GM18873 (cell line): ENCODE results near the gene HIPK2.
"Not testable (repeated sequence)": the region's sequence is repeated elsewhere in the genome, so short reads cannot be mapped to it uniquely, and the experiment has no call there.

Experiments
- ATAC-seq: cut with Tn5 transposase; IDR thresholded peaks from one replicate; pipeline ENCODE4 v1.9.1; 2021; ENCODE audit warnings: mild to moderate bottlenecking, moderate library complexity, moderate number of reproducible peaks; ENCODE audit not compliant: unreplicated experiment, low FRiP score

HIPK2 gene

DNA sequence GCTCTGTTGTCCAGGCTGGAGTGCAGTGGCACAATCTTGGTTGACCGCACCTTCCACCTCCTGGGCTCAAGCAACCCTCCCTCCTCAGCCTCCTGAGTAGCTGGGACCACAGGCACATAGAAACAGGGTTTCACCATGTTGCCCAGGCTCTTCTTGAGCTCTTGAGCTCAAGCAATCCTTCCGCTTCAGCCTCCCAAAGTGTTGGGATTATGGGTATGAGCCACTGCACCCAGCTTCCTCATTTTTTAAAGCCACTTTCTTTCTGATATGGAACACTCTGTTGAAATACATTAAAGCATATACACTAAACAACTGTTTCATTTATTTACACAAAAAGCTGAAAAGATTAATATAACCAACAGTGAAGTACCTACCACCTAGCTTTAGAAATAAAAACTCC lies 137.1 kb downstream of the HIPK2 start:
- no peak for ATAC-seq

DNA sequence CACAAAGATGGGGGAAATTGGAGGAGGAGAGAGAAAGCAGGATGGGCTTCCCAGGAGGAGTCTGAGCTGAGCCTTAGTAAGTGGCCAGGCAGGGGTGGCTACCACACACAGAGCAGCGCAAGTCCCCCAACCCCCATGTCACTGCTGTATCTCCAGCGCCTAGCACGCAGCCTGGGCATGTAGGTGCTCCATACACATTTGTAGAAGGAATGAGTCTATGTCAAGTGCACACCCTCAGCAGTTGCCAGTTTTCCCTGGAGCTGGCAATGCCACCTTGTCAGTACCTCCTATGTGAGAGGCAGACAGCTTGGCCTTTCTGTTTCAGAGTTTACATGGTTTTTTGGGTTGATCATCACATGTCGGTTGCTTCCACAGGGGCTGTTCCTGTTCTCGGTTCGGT lies 138.2 kb downstream of the HIPK2 start:
- no peak for ATAC-seq

DNA sequence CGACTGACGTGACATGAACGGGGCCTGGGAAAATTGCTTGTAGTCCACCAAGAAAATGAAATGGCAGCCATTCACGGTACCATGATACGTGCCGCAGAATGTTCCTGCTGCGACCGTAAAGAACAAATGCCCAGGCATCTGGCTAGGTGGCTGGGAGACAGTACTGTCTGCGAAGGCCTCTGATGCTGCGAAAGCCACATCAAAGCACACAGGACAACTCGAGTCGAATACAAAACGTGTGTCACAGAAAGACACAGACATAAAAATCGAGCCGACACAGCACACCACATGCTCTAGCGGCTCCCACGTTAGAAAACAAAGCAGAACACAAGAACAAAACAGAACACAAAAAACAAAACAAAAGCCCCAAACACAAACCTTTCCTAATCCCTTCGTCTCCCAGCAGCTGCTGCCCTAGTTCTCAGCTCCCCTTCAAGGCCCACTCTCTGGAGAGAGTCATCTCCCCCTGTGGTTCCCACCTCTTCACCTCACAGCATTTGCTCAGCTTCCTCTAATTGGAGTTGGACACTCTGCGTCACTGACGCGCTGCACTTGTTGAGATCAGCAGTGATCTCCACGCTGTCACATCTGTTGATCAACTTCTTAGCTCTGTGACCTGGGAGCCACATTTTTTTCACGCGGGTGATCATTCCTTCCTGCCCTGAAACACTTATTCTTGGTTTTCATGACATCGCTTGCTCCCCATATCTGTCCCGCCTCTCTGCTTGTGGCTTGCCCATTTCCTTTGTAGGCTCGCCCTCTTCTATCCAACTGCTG lies 142.1 kb downstream of the HIPK2 start:
- ATAC-seq = no peak

DNA sequence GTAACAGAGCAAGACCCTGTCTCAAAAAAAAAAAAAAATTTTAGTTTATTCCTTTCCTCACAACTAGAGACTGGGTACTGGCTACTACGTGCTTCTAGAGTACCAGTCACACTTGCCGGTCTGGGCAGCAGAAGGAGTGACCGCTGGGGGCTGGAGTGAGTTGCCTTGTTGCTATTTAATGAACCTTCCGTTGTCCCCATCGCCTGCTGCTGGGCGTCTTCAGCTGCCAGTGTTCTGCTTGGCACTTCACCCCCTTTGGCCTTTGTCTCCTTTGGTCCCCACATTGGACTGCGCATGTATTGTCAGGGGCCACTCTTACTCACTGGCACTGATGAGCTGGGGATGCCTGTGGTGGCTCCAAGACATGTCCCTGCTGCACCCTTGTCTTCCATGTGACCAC lies 143.7 kb downstream of the HIPK2 start:
- ATAC-seq = no peak

DNA sequence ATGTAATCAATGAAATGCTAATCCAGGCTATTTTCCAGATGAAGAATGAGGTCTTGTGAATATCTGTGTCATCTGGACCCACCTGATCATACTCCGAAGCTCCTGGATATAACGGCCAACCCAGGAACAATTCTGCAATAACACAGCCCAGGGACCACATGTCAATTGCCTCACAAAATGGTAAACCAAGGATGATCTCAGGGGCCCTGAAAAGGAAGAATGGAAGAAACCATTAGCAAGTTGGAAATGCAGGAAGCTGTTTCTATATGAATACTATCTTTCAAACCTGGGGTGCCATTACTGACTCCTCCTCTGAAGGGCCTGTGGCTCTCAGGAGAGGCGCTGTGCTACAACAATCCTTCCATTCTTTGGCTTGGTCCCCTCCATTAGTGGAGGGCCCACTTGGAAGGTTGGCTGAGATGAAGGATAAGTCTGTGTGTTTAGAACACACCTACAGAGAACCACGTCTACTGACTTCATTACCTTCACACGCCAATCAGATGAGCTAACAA lies 146.2 kb downstream of the HIPK2 start:
- no peak for ATAC-seq

DNA sequence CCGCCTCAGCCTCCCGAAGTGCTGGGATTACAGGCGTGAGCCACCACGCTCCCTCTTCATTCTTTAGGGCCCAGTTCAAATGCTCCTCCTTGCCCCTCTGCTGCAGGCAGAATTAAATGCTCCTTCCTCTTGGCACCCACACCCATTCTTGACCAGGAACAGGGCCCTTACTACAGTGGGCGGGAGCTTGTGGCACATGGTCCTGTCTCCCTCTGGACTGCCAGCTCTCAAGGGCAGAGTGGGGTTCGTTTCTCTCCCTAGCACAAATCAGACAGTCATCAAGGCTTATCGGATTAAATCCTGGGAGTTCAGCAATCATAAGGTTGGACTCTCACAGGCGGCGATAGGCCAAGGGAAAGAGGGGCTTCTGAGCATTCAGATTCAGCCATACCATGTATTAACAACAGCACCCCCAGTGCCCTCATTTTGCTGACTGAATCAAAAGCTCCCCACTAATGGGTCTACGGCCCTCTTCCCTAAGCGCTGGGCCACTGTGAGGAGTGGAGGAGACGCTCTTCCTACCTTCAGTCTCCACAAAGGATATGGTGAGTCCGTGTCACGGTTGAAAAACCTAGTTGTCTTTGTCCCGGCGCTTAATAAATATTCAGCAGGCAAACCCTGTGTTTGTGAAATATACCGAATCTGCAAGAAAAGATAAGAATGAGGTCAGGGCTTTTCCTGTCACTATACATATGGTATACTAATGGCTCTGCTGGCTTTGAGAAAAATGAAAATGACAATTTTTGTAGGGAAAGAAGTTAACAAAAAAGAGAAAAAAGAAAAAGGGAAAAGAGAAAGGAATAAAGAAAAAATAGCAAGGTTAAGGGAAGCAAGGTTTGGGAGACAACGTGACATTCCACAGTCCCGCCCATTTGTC lies 146.9 kb downstream of the HIPK2 start:
- ATAC-seq = no peak

DNA sequence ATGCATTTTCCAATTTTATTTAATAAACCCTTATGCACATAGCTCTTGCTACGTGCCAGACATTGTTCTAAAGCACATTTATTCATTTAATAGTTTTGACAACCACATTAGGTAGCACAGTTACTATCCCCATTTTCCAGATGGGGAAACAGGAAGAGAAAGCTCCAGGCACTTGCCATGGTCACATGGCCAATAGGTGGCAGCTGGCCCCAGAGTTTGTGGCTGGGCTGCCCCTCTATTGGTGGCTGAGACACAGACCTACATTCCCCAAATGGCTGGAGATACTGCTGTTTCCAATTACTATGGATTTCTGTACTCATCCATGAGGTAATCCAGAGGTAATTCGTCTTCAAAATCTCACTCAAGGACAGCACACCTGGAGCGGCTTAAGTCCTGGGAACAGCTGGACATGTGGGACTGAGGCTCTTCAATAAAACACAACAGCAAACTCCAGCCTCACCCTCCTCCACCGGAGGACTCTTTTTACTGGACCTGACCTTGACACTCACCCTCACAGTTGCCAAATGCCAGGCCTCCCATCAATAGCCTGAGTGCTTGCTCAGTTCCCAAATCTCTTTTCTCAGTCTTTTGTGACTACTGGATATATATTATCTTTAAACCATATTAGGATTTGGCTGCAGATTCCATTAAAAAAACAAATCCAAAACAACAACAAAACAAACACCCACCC lies 148.3 kb downstream of the HIPK2 start:
- no peak for ATAC-seq

DNA sequence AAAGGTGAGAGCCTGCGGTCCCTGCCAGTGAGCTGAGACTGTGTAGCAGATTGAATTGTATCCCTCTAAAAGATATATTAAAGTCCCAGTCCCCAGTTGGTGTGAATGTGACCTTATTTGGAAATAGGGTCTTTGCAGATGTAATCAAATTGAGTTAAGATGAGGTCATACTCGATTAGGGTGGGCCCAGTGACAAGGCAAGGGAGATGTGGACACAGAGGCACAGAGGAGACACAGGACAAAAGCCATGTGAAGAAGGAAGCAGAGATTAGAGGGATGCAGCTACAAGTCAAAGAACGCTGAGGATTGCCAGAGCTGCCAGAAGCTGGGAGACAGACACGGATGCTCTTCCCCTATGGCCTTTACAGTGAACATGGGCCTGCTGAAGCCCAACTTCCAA lies 150.0 kb downstream of the HIPK2 start:
- ATAC-seq = no peak

DNA sequence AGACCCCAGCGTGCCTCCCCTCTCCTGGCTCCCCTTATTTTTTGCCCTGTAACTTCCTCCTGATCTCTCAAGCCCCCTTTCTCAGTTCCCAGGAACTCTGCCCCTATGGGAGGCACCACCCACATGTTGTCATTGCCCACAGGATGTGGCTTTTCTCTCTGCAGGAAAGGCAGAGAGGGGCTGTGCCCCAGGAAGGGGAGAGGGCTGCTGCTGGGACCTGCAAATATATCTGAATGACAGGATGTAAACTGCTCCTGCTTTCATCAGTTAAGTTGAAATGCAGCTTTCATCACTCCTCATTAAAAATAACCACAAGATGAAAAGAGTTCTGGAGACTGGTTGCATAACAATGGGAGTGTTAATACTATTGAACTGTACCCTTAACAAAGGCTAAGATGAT lies 151.0 kb downstream of the HIPK2 start:
- no peak for ATAC-seq

DNA sequence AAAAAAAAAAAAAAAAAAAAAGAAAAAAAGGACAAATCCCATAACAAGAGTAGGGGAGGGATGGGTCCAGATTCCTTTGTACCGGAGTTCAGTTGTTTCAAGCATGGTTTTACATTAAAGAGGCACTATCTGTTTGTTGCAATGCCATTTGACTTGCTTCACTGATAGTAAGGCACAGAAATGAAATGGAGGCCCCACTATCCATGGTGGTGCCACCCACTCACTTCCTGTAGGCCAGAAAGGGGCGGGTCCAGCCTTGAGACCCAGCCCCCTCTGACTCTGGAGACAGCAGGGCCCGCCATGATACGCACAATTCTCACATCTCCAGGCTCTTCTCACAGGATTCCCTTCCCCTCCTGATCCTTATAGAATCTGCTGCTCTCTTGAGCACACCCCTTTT lies 154.3 kb downstream of the HIPK2 start:
- no peak for ATAC-seq

DNA sequence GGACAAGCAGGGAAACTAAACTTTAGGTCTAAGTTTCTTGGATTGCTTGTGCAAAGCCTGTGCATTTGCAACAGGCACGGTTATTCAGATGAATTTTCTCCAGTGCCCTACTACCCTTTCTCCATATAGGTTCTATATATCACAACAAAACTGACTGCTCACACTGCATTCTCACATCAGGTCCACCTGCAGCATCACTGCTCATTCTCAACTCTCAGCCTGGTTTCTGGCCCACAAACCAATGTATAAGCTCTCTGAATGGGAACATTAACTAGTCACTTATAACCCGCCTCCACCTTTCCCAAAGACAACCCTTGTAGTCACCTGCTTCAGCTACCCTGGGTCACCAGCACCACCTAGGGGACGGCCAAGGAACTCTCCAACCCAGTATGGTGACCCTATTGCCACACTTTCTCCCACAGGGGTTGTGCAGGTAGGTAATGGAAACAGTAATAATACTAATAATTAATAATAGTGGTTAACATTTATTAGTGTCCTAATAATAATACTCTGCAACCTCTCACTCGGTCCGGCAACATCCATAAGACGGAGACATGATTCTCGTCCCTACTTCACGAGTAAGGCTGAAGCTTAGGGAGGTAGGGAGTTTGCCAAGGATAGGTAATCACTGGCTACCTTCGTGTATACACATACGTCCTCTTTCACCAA lies 157.0 kb downstream of the HIPK2 start:
- no peak for ATAC-seq

DNA sequence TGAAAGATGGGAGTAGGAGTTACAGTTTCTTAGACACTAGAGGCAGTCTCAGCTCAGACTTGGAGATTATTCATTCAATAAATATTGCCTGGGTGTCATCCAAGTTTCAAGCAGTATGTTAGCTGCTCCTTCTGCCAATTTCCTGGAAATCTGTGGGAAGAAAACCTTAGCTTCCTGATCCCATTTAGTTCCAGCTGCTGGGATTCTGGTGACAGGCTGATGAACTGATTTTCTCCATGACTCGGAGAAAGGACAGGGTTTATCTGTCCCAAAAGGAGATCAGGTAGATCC lies 158.5 kb downstream of the HIPK2 start:
- ATAC-seq = no peak

DNA sequence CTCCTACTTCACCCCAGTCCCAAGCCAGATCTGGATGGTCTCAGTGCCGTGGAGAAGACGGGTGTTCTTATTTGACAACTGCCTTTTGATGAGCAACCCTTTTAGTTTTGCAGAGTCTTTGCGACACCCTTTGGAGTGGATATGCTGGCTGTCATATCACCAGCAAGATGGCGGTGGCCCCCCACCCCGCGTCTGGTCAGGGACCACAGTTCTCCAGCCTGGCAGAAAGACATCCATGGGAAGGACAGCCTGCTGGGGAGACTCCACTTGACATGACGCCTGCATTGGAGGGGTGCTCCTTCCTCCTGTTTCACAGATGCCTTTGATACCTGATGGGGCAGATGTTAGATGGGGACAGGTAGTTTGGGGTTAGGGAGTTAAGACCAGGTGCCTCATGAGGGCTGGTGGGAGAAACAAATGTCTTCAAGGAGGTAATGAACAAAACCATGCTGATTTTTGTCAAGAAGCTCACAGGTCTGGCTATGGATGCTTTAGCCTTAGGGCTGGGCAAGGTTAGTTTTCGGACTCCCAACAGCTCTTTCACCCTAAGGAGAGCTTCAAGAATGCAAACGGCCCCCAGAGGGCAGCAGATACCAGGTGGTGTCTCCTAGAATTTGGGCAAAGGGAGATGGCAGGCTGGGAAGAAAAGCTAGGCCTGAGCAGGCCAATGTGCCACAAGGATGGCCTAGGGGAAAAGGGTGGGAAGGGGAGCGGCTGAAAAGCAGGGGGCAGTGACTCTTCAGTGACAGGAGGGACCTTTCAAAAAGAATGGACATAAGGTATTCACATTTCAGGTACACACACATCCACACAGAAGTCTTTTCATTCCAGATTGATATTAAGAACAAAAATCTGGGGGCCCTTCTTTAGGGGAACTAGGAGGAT lies 159.1 kb downstream of the HIPK2 start:
- ATAC-seq = no peak

DNA sequence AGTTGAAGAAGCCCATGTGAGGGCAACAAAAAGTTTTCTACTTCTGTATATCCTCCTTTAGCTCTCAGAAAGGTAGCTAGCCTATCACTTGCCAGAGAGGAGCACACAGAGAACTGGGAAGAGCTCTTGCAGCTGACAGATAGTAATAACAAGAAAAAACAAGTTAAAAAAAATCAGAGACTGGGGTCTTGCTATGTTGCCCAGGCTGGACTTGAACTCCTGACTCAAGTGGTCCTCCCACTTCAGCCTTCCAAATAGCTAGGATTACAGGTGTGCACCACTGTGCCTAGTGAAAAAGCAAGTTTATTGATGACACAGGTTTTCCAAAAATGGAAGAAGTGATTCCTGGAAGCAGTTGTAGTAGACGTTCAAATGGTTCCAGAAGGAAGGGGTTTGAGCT lies 160.7 kb downstream of the HIPK2 start:
- no peak for ATAC-seq

DNA sequence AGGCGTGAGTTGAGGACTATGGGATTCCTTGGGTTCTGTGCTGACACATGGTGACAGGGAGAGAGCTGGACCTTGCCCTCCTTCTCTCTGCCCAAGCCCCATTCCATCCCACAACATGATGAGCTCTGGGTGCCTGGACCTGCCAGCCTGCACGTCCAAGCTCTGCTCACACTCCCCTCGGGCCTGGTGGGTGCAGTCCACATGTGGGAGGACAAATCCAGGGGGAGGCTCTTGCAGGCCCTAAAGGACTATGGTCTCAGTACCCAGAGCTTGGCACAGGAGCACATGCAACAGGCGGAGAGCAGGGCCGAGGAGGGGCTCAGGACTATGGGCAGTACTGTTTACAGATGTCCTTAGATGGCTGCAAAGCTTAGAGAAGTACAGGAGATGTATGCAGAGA lies 162.9 kb downstream of the HIPK2 start:
- ATAC-seq = no peak

DNA sequence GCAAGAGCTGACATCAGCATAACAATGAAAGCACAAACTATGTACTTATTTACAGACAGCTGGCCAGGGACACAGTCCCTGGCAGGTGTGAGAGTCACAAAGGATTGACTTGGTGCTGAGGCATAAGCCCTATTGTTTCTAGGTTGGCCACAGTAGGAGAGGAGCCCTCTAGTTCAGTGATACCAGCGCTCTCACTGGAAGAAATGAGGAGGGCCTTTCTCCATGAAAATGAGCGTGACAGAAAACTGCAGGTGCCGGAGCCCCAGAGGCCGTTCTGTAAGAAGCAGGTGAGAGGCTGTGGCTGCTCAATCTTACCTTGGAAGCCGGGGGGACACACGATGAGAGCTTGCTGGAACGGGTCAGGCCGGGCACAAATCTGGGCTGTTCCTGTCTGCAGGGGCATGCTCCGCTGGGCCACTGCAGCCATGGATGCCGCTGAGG lies 163.8 kb downstream of the HIPK2 start:
- ATAC-seq = no peak

DNA sequence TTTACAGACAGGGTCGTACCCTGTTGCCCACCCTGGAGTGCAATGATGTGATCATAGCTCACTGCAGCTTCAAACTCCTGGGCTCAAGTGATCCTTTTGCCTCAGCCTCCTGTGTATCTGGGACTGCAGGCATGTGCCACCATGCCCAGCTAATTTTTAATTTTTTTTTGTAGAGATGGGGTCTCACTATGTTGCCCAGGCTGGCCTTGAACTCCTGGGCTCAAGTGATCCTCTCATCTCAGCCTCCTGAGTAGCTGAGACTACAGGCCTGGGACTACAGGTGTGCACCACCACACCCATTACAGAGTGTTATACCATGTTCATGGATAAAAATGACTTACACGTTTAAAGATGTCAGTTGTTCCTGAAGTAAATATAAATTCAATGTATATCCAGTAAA lies 166.2 kb downstream of the HIPK2 start:
- ATAC-seq = not testable (repeated sequence)

DNA sequence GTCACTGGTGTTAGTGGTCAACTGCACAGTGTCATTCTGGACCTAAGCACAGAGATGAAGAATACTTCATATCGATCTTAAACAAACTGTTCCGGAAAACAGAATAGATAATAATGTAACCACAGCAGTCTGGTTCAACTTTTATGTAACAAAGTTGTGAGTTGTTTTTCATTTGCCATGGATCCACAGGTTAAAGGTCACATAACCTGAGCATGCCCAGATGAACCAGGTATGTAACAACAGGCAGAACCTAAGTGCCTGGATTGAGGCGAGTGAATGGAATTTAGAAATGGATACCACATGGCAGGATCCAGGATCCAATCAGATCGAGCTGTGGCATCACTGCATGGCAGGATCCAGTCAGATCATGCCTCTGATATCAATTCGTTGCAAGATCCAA lies 167.2 kb downstream of the HIPK2 start:
- ATAC-seq = no peak

DNA sequence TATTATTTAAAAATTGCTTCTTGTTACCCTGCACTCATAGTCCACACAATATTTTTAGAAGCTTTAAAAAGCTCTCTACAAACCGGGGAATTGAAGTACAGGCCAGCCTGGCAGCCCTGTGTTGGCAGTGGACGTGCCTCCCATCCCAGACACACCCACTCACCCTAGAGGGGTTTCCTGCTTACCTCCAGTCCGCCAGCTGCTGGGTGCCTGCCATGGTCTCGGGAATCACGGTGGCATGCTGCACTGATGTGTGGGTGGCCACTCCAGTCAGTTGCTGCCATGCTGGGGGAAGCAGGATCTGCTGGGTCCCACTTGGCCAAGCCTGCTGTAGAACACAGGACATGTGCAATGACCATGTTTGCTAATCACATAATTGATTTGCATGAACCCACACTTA lies 173.9 kb downstream of the HIPK2 start:
- ATAC-seq = no peak

DNA sequence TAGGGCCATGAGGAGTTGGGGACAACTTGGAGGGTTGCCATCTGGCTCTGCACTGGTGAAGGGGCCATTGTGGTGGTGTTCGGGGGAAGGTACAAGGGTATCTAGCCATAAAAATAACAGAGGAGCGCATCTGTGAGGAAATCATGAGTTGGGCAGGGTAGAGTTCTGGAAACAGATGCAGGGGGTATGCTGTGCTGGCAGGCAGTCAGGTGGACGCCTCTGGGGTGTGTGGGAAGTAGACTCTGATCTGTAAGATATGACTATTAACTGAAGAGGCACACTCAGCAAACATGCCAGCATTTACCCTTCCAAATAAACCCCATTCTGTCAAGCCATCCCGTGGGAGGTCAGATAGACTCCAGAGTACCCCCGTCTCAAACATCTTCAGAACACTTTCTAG lies 174.5 kb downstream of the HIPK2 start:
- ATAC-seq = no peak
